Measurements from ENCODE around the gene PUSL1. TPM values are rescaled to one million over a fixed set of nuclear protein-coding genes. Genes with fewer than 3 reads are reported as not detected.

The PUSL1 gene
- polyA plus RNA-seq, 2 of the 4 experiments (the other 2 are of a cell fraction) = 7.4 to 14.6 TPM

GRCh38 chr1:1273512-1274298 is 34.7 kb upstream of the PUSL1 start, which contains the start of gene UBE2J2:
TSS of gene UBE2J2 (minus strand) at chr1:1273854. CDS start at chr1:1267992, 5,862 bp downstream.
- Histone ChIP-seq H3K9me3 (no peaks in the 10 kb centered on the region), H3K4me2 (peak within 1 kb of the TSS; percentile 93), H3K4me3 (peak within 1 kb of the TSS; percentile 99), H3K27ac (peak within 1 kb of the TSS; percentile 95 to 99), H3K4me1 (peaks cover 17% of the 10 kb centered on the region)
- FAIRE-seq (no peak), ATAC-seq (peak; percentile 94 to 95), DNase-seq (ENCODE audit: low read depth in 1 of 2, low spot score in 1 of 2) (peak; percentile 75 to 93)
- ChIA-PET CTCF (interaction anchor here (0.6 to 1.0 kb wide), 2 partner anchors 17 to 78 kb away, joined by 3 read pairs; no protein-coding TSS in a partner anchor), POLR2A (interaction anchor here (0.6 to 0.7 kb wide), 2 partner anchors 8 to 16 kb away, joined by 3 to 5 read pairs; no protein-coding TSS in a partner anchor)
- no CpG with 5 or more reads among the region's 105 CpGs for WGBS (ENCODE audit: missing lambda C conversion rate)
- peak; percentile 65 for TF ChIP-seq POLR2A (IDR thresholded peaks at IDR 0.05; ENCODE audit: low read length)
- peak; percentile 38; the same call in 1 of the 2 replicates for TF ChIP-seq E2F6 (IDR thresholded peaks at IDR 0.05; ENCODE audit: borderline replicate concordance, low read depth)
- TF ChIP-seq ESRRA (IDR thresholded peaks at IDR 0.05; ENCODE audit: borderline replicate concordance, low read length) = no peak
- no peak for TF ChIP-seq HDAC2 (IDR thresholded peaks at IDR 0.05)
- TF ChIP-seq REST (IDR thresholded peaks at IDR 0.05) = no peak
- no peak for TF ChIP-seq RCOR1 (IDR thresholded peaks at IDR 0.05; ENCODE audit: low read depth, low read length)
- TF ChIP-seq FOSL2 (IDR thresholded peaks at IDR 0.05) = no peak
- TF ChIP-seq FOSL2 (CRISPR knock-in tag; IDR thresholded peaks at IDR 0.05) = no peak
- TF ChIP-seq MAX (IDR thresholded peaks at IDR 0.05) = peak; percentile 36; the same call in 1 of the 2 replicates
- no peak for TF ChIP-seq ZFP36 (IDR thresholded peaks at IDR 0.05; ENCODE audit: borderline replicate concordance, partially characterized antibody)
- peak; percentile 38 for TF ChIP-seq CHD2 (IDR thresholded peaks at IDR 0.05; ENCODE audit: low read length, partially characterized antibody)
- TF ChIP-seq JUN (IDR thresholded peaks at IDR 0.05) = peak; percentile 24 to 82; a peak in 3 of 5 replicates
- 0 out of 3 replicates have a peak, but pooled peaks have one; percentile 45 for TF ChIP-seq BCL3 (IDR thresholded peaks at IDR 0.05)

- CTCF ChIA-PET = interaction anchor here (1.0 kb wide), 1 partner anchor 16 kb away, joined by 3 read pairs; no protein-coding TSS in a partner anchor
- DNase-seq (ENCODE audit: low read depth in 1 of 2, low spot score in 1 of 2) (no peak), FAIRE-seq (no peak), ATAC-seq (peak in 1 of 2 experiments; percentile 61; a peak in 5 of 6 replicates)
- POLR2A ChIA-PET = no interaction called here
- WGBS (ENCODE audit: missing lambda C conversion rate) = 55% methylated on average over 15 of the region's 31 CpGs
- Histone ChIP-seq H3K27ac (peak overlapping the region; percentile 95 to 99), H3K4me1 (peaks cover 17% of the 10 kb centered on the region), H3K9me3 (no peaks in the 10 kb centered on the region), H3K4me3 (peak overlapping the region; percentile 99), H3K4me2 (peak overlapping the region; percentile 88)
- TF ChIP-seq TP53 (CRISPR knock-in tag; IDR thresholded peaks at IDR 0.05) (no peak), PBX3 (IDR thresholded peaks at IDR 0.05) (no peak), HMGXB4 (CRISPR knock-in tag; IDR thresholded peaks at IDR 0.05; ENCODE audit: borderline replicate concordance) (no peak), ELK1 (IDR thresholded peaks at IDR 0.05; ENCODE audit: low read depth, low read length) (no peak)
These were observed 34.0 kb upstream of the PUSL1 start for GRCh38 chr1:1274299-1274930.
